ENCODE measurements around the gene SLC6A16. TPM values are rescaled to one million over a fixed set of nuclear protein-coding genes. Genes with fewer than 3 reads are reported as not detected.

The SLC6A16 gene
- total RNA-seq, 1 experiment from 2014 or later, result 0.61 TPM

DNA sequence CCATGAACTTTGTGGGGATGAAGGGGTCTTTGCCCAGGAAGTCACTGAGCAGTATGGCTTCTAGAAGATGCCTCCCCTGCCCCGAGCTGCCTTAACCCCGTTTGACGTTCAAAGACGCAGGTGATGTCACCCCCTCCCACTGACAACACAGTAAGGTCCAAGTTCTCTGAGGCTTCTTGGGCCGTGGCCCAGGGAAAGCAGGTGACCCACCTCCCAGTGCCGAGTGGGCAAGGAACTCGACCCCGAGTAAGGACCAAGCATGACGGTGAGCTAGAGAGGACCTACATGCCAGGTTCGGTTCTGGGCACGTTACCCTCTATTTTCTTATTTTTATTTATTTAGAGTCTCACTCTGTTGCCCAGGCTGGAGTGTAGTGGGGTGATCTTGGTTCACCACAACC lies 81.3 kb downstream of the SLC6A16 start:
- Histone ChIP-seq H3K9me3 (ENCODE audit: insufficient read depth, low read depth) (no peaks in the 10 kb centered on the region), H3K79me2 (ENCODE audit: low read depth) (no peaks in the 10 kb centered on the region), H3K4me2 (no peak overlapping the region), H3F3A (ENCODE audit: insufficient read depth, low read depth) (no peaks in the 10 kb centered on the region), H3K4me3 (no peak overlapping the region), H3K36me3 (ENCODE audit: low read depth) (no peaks in the 10 kb centered on the region), H3K4me1 (replicated peaks; ENCODE audit: insufficient read depth) (no peaks in the 10 kb centered on the region), H3K27me3 (ENCODE audit: insufficient read depth, low read depth) (0 out of 2 replicates have a peak, but pooled peaks cover 6% of the 10 kb centered on the region), H2AFZ (no peak overlapping the region), H4K20me1 (ENCODE audit: insufficient read depth) (no peaks in the 10 kb centered on the region), H3K27ac (no peak overlapping the region), H3K9me2 (ENCODE audit: insufficient read depth) (no peaks in the 10 kb centered on the region)
- CTCF ChIA-PET, result no interaction called here
- intact Hi-C loops (cut with micrococcal nuclease; ENCODE audit: unreplicated experiment), result no loop called here
- no TSS peak for BruUV-seq (replicated peaks)
- no peak for DNase-seq
- no peak for TF ChIP-seq EZH2 (IDR thresholded peaks at IDR 0.05; ENCODE audit: low read depth)
- TF ChIP-seq, protein P1, sequence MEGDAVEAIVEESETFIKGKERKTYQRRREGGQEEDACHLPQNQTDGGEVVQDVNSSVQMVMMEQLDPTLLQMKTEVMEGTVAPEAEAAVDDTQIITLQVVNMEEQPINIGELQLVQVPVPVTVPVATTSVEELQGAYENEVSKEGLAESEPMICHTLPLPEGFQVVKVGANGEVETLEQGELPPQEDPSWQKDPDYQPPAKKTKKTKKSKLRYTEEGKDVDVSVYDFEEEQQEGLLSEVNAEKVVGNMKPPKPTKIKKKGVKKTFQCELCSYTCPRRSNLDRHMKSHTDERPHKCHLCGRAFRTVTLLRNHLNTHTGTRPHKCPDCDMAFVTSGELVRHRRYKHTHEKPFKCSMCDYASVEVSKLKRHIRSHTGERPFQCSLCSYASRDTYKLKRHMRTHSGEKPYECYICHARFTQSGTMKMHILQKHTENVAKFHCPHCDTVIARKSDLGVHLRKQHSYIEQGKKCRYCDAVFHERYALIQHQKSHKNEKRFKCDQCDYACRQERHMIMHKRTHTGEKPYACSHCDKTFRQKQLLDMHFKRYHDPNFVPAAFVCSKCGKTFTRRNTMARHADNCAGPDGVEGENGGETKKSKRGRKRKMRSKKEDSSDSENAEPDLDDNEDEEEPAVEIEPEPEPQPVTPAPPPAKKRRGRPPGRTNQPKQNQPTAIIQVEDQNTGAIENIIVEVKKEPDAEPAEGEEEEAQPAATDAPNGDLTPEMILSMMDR (conservative IDR thresholded peaks at IDR 0.05), result no peak
- POLR2A ChIA-PET (ENCODE audit: unreplicated experiment), result interaction anchor here (0.5 to 0.7 kb wide), 2 partner anchors 32 to 284 kb away, joined by 7 to 8 read pairs; partner anchors contain the start of gene RCN3

DNA sequence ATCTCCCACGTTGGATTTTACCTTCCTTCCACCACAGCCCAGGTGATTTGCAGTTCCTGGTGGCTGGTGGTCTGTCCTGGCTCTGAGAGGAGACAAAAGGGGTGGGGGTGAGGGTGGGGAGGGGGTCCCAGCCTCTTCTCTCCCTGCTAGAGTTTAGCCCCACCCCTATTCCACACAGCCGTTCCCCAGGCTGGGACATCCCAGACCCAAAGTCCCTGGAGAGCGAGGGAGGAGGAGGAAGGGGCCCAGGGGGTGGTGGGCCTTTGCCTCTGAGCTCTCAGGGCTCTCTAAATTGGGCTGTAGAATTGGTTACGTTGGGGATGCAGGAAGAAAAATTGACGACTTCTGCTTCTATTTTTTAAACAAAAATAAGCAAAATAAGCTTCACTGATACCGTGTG lies 81.9 kb downstream of the SLC6A16 start:
- Histone ChIP-seq H3K79me2 (ENCODE audit: low read depth) (no peaks in the 10 kb centered on the region), H3K9me2 (ENCODE audit: insufficient read depth) (no peaks in the 10 kb centered on the region), H3K9me3 (ENCODE audit: insufficient read depth, low read depth) (no peaks in the 10 kb centered on the region), H3K36me3 (ENCODE audit: low read depth) (no peaks in the 10 kb centered on the region), H3K4me3 (no peak overlapping the region), H3K4me2 (no peak overlapping the region), H3F3A (ENCODE audit: insufficient read depth, low read depth) (no peaks in the 10 kb centered on the region), H3K4me1 (replicated peaks; ENCODE audit: insufficient read depth) (no peaks in the 10 kb centered on the region), H3K27me3 (ENCODE audit: insufficient read depth, low read depth) (peaks cover 2% of the 10 kb centered on the region; the same call in 1 of the 2 replicates), H3K27ac (no peak overlapping the region), H4K20me1 (ENCODE audit: insufficient read depth) (no peaks in the 10 kb centered on the region), H2AFZ (no peak overlapping the region)
- intact Hi-C loops (cut with micrococcal nuclease; ENCODE audit: unreplicated experiment), result no loop called here
- TF ChIP-seq, protein P1 (conservative IDR thresholded peaks at IDR 0.05), result no peak
- TF ChIP-seq EZH2 (IDR thresholded peaks at IDR 0.05; ENCODE audit: low read depth), result no peak
- ChIA-PET CTCF (no interaction called here), POLR2A (ENCODE audit: unreplicated experiment) (interaction anchor here (0.7 kb wide), 1 partner anchor 33 kb away, joined by 7 read pairs; no protein-coding TSS in a partner anchor)
- no peak for DNase-seq
- no TSS peak for BruUV-seq (replicated peaks)

DNA sequence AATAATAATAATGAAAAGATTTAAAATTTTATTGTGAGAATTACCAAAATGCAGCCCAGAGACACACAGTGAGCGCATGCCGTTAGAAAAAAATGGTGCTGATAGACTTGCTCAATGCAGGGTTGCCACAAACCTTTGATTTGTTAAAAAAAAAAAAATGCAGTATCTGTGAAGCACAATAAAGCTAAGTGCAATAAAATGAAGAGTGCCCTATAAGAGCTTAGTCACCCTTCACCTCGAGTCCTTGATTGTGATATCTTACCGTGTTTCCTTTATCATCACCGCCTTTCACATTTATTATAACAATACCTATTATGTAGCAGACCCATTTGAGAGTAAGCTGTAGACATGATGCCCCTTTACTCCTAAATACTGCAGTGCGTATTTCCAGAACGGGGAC lies 83.2 kb downstream of the SLC6A16 start:
- Histone ChIP-seq H3K9me3 (ENCODE audit: insufficient read depth, low read depth) (no peaks in the 10 kb centered on the region), H3F3A (ENCODE audit: insufficient read depth, low read depth) (no peaks in the 10 kb centered on the region), H3K36me3 (ENCODE audit: low read depth) (no peaks in the 10 kb centered on the region), H3K4me3 (no peak overlapping the region), H3K27me3 (ENCODE audit: insufficient read depth, low read depth) (peaks cover 11% of the 10 kb centered on the region; the same call in 1 of the 2 replicates), H3K4me1 (replicated peaks; ENCODE audit: insufficient read depth) (no peaks in the 10 kb centered on the region), H3K9me2 (ENCODE audit: insufficient read depth) (no peaks in the 10 kb centered on the region), H2AFZ (no peak overlapping the region), H3K27ac (no peak overlapping the region), H4K20me1 (ENCODE audit: insufficient read depth) (no peaks in the 10 kb centered on the region), H3K4me2 (no peak overlapping the region), H3K79me2 (ENCODE audit: low read depth) (no peaks in the 10 kb centered on the region)
- no peak for DNase-seq
- no TSS peak for BruUV-seq (replicated peaks)
- ChIA-PET CTCF (no interaction called here), POLR2A (ENCODE audit: unreplicated experiment) (no interaction called here)
- TF ChIP-seq, protein P1 (conservative IDR thresholded peaks at IDR 0.05), result no peak
- TF ChIP-seq EZH2 (IDR thresholded peaks at IDR 0.05; ENCODE audit: low read depth), result no peak
- intact Hi-C loops (cut with micrococcal nuclease; ENCODE audit: unreplicated experiment), result no loop called here

Small RNA genes lying within 50 kb of the gene (microRNA-seq; reads per million reads assigned to microRNA genes)
- gene MIR4324 (ENCODE audit: borderline number of aligned reads, borderline replicate concordance), result not detected

Other genes with a start within 250 kb of the SLC6A16 start
- gene SNRNP70, start 239.7 kb downstream of the SLC6A16 start, total RNA-seq (2021), result 151 and 199 TPM in 2 replicates
- 6.5 and 7.0 TPM in 2 replicates for gene LIN7B, start 210.8 kb downstream of the SLC6A16 start, total RNA-seq (2021)
- gene C19orf73, start 206.0 kb downstream of the SLC6A16 start, total RNA-seq (2021), result 1.5 and 3.0 TPM in 2 replicates
- gene PPFIA3, start 205.6 kb downstream of the SLC6A16 start, total RNA-seq (2021), result 8.3 and 10.1 TPM in 2 replicates
- 0.50 TPM in 1 of 2 replicates, not detected in the other for gene HRC, start 169.8 kb downstream of the SLC6A16 start, total RNA-seq (2021)
- 43.8 and 62.3 TPM in 2 replicates for gene TRPM4, start 167.4 kb downstream of the SLC6A16 start, total RNA-seq (2021)
- gene CD37, start 10.2 kb upstream of the SLC6A16 start, total RNA-seq (2021), result not detected in 2 replicates
- gene TEAD2, start 37.2 kb upstream of the SLC6A16 start, total RNA-seq (2021), result 55.5 and 55.6 TPM in 2 replicates
- 0.85 TPM in 1 of 2 replicates, not detected in the other for gene DKKL1, start 38.7 kb upstream of the SLC6A16 start, total RNA-seq (2021)
- gene KASH5, start 63.1 kb upstream of the SLC6A16 start, total RNA-seq (2021), result 0.39 TPM in 1 of 2 replicates, not detected in the other
- not detected in 2 replicates for gene PTH2, start 98.2 kb upstream of the SLC6A16 start, total RNA-seq (2021)
- gene GFY, start 100.2 kb upstream of the SLC6A16 start, total RNA-seq (2021), result not detected in 2 replicates
- gene SLC17A7, start 116.3 kb upstream of the SLC6A16 start, total RNA-seq (2021), result 0.68 and 0.70 TPM in 2 replicates
- gene PIH1D1, start 126.6 kb upstream of the SLC6A16 start, total RNA-seq (2021), result 156 and 184 TPM in 2 replicates
- gene ALDH16A1, start 128.0 kb upstream of the SLC6A16 start, total RNA-seq (2021), result 40.9 and 66.8 TPM in 2 replicates
- 5.1 and 5.3 TPM in 2 replicates for gene FLT3LG, start 149.0 kb upstream of the SLC6A16 start, total RNA-seq (2021)
- 2,360 and 3,865 TPM in 2 replicates for gene RPL13A, start 162.4 kb upstream of the SLC6A16 start, total RNA-seq (2021)
- gene RPS11, start 171.2 kb upstream of the SLC6A16 start, total RNA-seq (2021), result 1,702 and 2,282 TPM in 2 replicates
- 4.8 and 6.7 TPM in 2 replicates for gene FCGRT, start 187.5 kb upstream of the SLC6A16 start, total RNA-seq (2021)
- gene RCN3, start 202.8 kb upstream of the SLC6A16 start, total RNA-seq (2021), result 0.75 and 0.96 TPM in 2 replicates

All from PC-9 (cell line).